HG02973 (cell line): ENCODE measurements around the gene ITPA.

Source experiments
- ATAC-seq: cut with Tn5 transposase; IDR thresholded peaks from one replicate; pipeline ENCODE4 v1.9.1; 2021; ENCODE audit warnings: moderate library complexity; ENCODE audit not compliant: unreplicated experiment

Gene ITPA

DNA sequence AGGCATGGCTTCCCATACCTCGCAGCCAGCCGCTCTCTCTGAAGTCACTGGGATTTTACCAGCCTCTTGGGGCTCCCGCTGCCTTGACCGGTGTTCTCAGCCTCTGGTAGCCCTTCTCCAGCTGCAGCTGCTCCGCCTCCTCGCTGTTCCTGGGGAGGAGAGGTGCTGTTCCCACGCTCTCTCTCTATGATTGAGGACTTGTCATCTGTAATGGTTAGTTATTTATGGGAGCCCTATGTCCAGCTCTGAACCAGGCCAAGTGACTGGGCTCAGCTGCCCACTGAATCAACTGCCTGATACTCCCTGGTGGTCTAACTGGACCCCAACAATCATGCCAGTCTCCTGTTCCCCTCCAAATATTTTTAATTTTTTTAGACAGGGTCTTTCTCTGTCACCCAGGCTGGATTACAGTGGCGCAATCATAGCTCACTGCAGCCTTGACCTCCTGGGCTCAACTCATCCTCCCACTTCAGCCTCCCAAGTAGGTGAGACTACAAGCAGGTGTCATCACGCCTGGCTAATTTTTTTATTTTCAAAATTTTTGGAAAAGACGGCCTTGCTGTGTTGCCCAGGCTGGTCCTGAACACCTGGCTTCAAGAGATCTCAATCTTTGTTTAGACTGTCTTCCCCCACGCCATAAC, 34.5 kb downstream of the ITPA start:
- ATAC-seq = no peak

GRCh38 chr20:3244613-3245012, 35.3 kb downstream of the ITPA start:
- no peak for ATAC-seq

GRCh38 chr20:3245156-3245555, 35.9 kb downstream of the ITPA start:
- ATAC-seq = no peak

GRCh38 chr20:3245711-3246110, 36.4 kb downstream of the ITPA start:
- ATAC-seq = no peak

DNA sequence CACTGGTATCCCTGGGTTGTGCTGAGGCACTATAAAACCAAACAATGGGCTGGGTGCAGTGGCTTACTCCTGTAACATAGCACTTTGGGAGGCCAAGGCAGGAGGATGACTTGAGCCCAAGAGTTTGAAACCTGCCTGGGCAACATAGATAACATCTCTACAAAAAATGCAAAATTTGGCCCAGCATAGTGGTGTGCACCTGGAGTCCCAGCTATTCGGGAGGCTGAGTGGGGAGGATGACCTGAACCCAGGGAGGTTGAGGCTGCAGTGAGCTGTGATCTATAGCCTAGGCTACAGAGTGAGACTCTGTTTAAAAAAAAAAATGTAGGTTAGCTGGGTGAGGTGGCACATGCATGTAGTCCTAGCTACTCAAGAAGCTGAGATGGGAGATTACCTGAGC, 37.4 kb downstream of the ITPA start:
- no peak for ATAC-seq

GRCh38 chr20:3247638-3248037, 38.3 kb downstream of the ITPA start:
- ATAC-seq = no peak

DNA sequence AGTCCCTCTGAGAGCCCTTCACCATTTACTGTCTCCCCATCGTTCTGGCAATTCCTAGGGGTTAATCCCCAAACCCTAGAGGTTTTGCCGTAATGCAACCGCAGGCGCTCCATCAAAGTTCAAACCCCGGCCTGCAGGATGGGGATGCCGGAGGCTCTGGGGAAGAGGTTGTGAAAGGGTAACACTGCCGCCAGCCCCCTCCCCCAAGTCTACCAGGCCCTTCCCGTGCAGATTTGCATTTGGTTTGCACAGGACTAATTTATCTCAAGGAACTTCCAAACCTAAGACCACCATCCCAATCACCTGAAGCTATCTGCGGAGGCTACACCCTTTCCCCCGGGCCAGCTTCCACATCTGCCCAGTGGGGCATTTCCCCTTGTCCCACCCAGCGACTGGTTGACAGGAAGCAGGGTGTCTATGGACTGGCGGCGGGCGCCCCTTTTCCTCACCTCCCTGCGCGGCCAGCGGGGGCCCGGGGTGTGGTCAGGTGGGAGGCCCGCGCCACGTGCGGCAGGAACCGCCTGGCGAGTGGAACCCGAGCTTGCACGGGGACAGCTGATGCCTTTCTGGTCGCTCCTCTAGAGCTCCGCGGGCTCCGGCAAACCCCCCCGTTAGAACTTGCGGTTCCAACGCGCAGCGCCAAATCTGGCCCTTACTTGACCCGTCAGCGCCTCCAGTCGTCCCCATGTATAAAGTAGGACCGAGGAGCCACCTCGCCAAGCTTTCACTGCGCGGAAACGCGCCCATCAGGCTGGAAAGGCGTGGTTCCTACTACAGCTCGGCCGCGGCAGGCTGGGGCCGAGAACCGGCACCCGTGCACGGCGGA, 39.1 kb downstream of the ITPA start:
- no peak for ATAC-seq

- ATAC-seq = no peak
Measured at GRCh38 chr20:3248993-3249347, 39.7 kb downstream of the ITPA start.

GRCh38 chr20:3250091-3250504, 40.8 kb downstream of the ITPA start:
- no peak for ATAC-seq

GRCh38 chr20:3251806-3252205, 42.5 kb downstream of the ITPA start:
- ATAC-seq = no peak

- no peak for ATAC-seq
Measured at GRCh38 chr20:3255728-3256127, 46.4 kb downstream of the ITPA start.

DNA sequence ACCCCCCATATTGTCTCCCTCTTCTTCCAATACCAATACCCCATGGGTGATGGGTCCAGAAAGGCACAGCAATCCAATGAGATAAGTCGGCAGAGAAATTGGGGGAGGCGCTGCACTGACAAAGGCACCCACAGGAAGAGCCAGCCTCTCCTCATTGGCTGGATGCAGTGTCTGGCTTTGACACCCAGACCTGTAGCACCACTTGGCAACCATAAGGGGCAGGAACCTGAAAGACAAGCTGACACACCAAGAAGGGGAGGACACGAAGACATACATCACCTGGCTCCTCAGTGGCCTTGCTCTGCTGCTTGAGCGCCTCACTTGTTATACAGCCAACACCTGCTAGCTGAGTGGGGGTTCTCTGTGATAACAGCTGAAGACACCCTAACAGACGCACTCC, 49.1 kb downstream of the ITPA start:
- no peak for ATAC-seq

GRCh38 chr20:3262566-3262965, 53.3 kb downstream of the ITPA start:
- no peak for ATAC-seq

DNA sequence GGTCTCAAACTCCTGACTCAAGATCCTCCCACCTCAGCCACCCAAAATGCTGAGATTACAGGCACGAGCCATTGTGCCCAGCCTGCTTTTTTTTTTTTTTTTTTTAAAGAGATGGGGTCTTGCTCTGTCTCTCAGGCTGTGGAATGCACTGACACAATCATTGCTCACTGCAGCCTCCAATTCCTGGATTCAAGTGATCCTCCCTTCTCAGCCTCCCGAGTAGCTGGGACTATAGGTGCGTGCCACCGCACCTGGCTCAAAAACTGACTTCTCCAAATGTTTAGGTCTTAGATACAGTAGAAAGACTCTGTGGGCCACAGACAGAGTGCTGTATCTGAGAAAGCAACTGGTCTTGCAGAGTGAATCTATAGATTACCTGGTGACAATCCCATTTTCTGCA, 60.8 kb downstream of the ITPA start:
- ATAC-seq = no peak

- ATAC-seq = no peak
Measured at GRCh38 chr20:3273371-3273770, 64.1 kb downstream of the ITPA start.
